ENCODE data around the gene ZCCHC10. TPM values are rescaled to one million over a fixed set of nuclear protein-coding genes. Genes with fewer than 3 reads are reported as not detected.

Gene ZCCHC10
- total and polyA plus RNA-seq, 9 of the 15 experiments (the other 6 are each of a cell fraction or from before 2014, with no cell fraction given) = 11.9 to 146 (median 51.8) TPM

GRCh38 chr5:133051542-133052316, 25.4 kb upstream of the ZCCHC10 start, which contains the start of gene HSPA4:
TSS of gene HSPA4 (plus strand) at chr5:133052013. CDS start at chr5:133052251, 238 bp downstream.
- Histone ChIP-seq H3K9ac (ENCODE audit: insufficient read depth in 1 of 2, low read depth in 2 of 2, low read length in 2 of 2) (peak within 1 kb of the TSS; percentile 97 to 100), H2AFZ (ENCODE audit: low read depth, low read length) (peak within 1 kb of the TSS; percentile 83), H3K9me1 (ENCODE audit: control insufficient read depth, insufficient read depth, low read length) (no peaks in the 10 kb centered on the region), H3K27ac (ENCODE audit: extremely low read depth, low read depth, low read length) (peak within 1 kb of the TSS; percentile 96), H3K36me3 (ENCODE audit: control insufficient read depth, insufficient read depth, low read length) (peaks cover 30% of the 10 kb centered on the region), H3K4me1 (replicated peaks in 1 of 2; ENCODE audit: control insufficient read depth in 2 of 2, insufficient read depth in 2 of 2, low read length in 2 of 2) (peaks cover 17 to 32% of the 10 kb centered on the region in 2 experiments; a peak in 4 of 5 replicates), H3K9me3 (replicated peaks; ENCODE audit: control insufficient read depth, insufficient read depth, low read depth, low read length) (no peaks in the 10 kb centered on the region), H3K4me2 (ENCODE audit: insufficient read depth, low read length) (peak within 1 kb of the TSS; percentile 95), H3K27me3 (ENCODE audit: control insufficient read depth in 2 of 2, insufficient read depth in 2 of 2, low read length in 2 of 2) (no peaks in the 10 kb centered on the region), H3K79me2 (ENCODE audit: control insufficient read depth, insufficient read depth, low read length) (peaks cover 71% of the 10 kb centered on the region), H3K4me3 (peak within 1 kb of the TSS; percentile 81), H4K20me1 (replicated peaks; ENCODE audit: control insufficient read depth, insufficient read depth, low read length) (peaks cover 14% of the 10 kb centered on the region)
- ChIA-PET POLR2A (interaction anchor here (0.6 to 3.5 kb wide), 25 partner anchors 8 to 766 kb away, joined by 3 to 24 read pairs (median 4); partner anchors contain the start of genes AFF4 and ZCCHC10), CTCF (ENCODE audit: low intra/inter-chr PET ratio) (no interaction called here)
- no TSS peak for BruUV-seq (replicated peaks)
- ATAC-seq = peak; percentile 92
- peak; percentile 91 for FAIRE-seq
- DNase-seq (ENCODE audit: extremely low read depth in 1 of 4, low spot score in 3 of 4) = peak; percentile 93 to 99 (median 95)
- in situ Hi-C loops (cut with MboI) (no loop called here), intact Hi-C loops (cut with micrococcal nuclease) (loop anchor here (1.0 to 5.0 kb wide), 3 partner anchors 25 to 104 kb away; partner anchors contain the start of genes AFF4 and ZCCHC10)
- under 1% methylated on average over 68 of the region's 68 CpGs for WGBS (ENCODE audit: insufficient coverage, low coverage, missing lambda C conversion rate)
- TF ChIP-seq CCNT2 (IDR thresholded peaks at IDR 0.05; ENCODE audit: borderline replicate concordance, extremely low read depth, insufficient read length, low read depth, low read length) (peak; percentile 54), CBX2 (IDR thresholded peaks at IDR 0.05; ENCODE audit: insufficient read depth, low read length, poor library complexity, severe bottlenecking) (no peak), HNRNPH1 (optimal IDR thresholded peaks at IDR 0.05; ENCODE audit: low read depth, low read length) (no peak), ELF2 (CRISPR knock-in tag; IDR thresholded peaks at IDR 0.05) (no peak), ZNF76 (CRISPR knock-in tag; IDR thresholded peaks at IDR 0.05; ENCODE audit: borderline replicate concordance) (peak; percentile 46; the same call in 1 of the 2 replicates), BRF1 (IDR thresholded peaks at IDR 0.05; ENCODE audit: borderline replicate concordance, extremely low read depth, insufficient read length) (no peak), PHB2 (IDR thresholded peaks at IDR 0.05; ENCODE audit: low read depth) (no peak), ZC3H11A (IDR thresholded peaks at IDR 0.05; ENCODE audit: low read depth, low read length) (no peak), SOX6 (IDR thresholded peaks at IDR 0.05) (no peak), MNT (conservative IDR thresholded peaks at IDR 0.05) (peak in 1 of 2 experiments; percentile 37; a peak in 3 of 4 replicates), ZNF23 (CRISPR knock-in tag; IDR thresholded peaks at IDR 0.05) (no peak), KHSRP (IDR thresholded peaks at IDR 0.05) (no peak), FOXA1 (IDR thresholded peaks at IDR 0.05; ENCODE audit: borderline replicate concordance) (no peak), SRSF7 (optimal IDR thresholded peaks at IDR 0.05; ENCODE audit: low read depth, low read length) (no peak), ZNF766 (CRISPR knock-in tag; conservative IDR thresholded peaks at IDR 0.05) (no peak), EWSR1 (IDR thresholded peaks at IDR 0.05; ENCODE audit: borderline replicate concordance, low read depth, partially characterized antibody) (no peak), RHOXF2B (CRISPR knock-in tag; conservative IDR thresholded peaks at IDR 0.05) (no peak), HMG20B (CRISPR knock-in tag; IDR thresholded peaks at IDR 0.05) (no peak), MED1 (CRISPR knock-in tag; IDR thresholded peaks at IDR 0.05; ENCODE audit: borderline replicate concordance) (0 out of 2 replicates have a peak, but pooled peaks have one; percentile 60), NFIX (CRISPR knock-in tag; IDR thresholded peaks at IDR 0.05; ENCODE audit: low read depth) (no peak)
- TF ChIP-seq, protein P1, sequence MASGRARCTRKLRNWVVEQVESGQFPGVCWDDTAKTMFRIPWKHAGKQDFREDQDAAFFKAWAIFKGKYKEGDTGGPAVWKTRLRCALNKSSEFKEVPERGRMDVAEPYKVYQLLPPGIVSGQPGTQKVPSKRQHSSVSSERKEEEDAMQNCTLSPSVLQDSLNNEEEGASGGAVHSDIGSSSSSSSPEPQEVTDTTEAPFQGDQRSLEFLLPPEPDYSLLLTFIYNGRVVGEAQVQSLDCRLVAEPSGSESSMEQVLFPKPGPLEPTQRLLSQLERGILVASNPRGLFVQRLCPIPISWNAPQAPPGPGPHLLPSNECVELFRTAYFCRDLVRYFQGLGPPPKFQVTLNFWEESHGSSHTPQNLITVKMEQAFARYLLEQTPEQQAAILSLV (tag; IDR thresholded peaks at IDR 0.05) = no peak
